Ishikawa (cell line): Measurements from ENCODE around the gene PDE3A.

Experiments
- CEBPB ChIP-seq: IDR thresholded peaks from 2 replicates; pipeline ENCODE4 v1.6.1; 2012
- CREB1 ChIP-seq: IDR thresholded peaks from 2 replicates; pipeline ENCODE4 v1.6.1; 2012; ENCODE audit warnings: low read depth
- EGR1 ChIP-seq: IDR thresholded peaks from 2 replicates; pipeline ENCODE4 v1.6.1; 2012
- EP300 ChIP-seq: IDR thresholded peaks from 2 replicates; pipeline ENCODE4 v1.6.1; 2012; ENCODE audit warnings: borderline replicate concordance
- FOXM1 ChIP-seq: IDR thresholded peaks from 2 replicates; pipeline ENCODE4 v1.6.1; 2012; ENCODE audit warnings: low read depth, borderline replicate concordance
- MAX ChIP-seq: IDR thresholded peaks from 2 replicates; pipeline ENCODE4 v1.6.1; 2012
- RAD21 ChIP-seq: IDR thresholded peaks from 2 replicates; pipeline ENCODE4 v1.6.1; 2012; ENCODE audit warnings: low read depth
- TAF1 ChIP-seq: IDR thresholded peaks from 2 replicates; pipeline ENCODE4 v1.6.1; 2012; ENCODE audit warnings: low read depth, mild to moderate bottlenecking
- TCF12 ChIP-seq: IDR thresholded peaks from 2 replicates; pipeline ENCODE4 v1.6.1; 2012; ENCODE audit warnings: low read depth
- YY1 ChIP-seq: IDR thresholded peaks from 2 replicates; pipeline ENCODE4 v1.6.1; 2012; ENCODE audit warnings: low read depth

- no peak for TF ChIP-seq MAX
- no peak for TF ChIP-seq TAF1
- no peak for TF ChIP-seq EGR1
- no peak for TF ChIP-seq RAD21
- TF ChIP-seq YY1, result no peak
- TF ChIP-seq CEBPB, result no peak
- no peak for TF ChIP-seq CREB1
- no peak for TF ChIP-seq FOXM1
- no peak for TF ChIP-seq TCF12
- no peak for TF ChIP-seq EP300
Observed at GRCh38 chr12:20474016-20474415, 105.7 kb downstream of the PDE3A start.
